Testis (tissue), 2 donors: Measurements from ENCODE around the gene ATP8B2.

Experiments used
- POLR2A ChIP-seq: fragments of 450-650 bp; IDR thresholded peaks from one replicate; pipeline ENCODE4 v1.6.1; 2017; ENCODE audit warnings: antibody characterized with exemption, mild to moderate bottlenecking, moderate library complexity
- TF ChIP-seq, protein P1 (sequence below), 3 experiments: fragments of 450-650 bp in 2 of 3; fragments of 200-600 bp in 1 of 3; sonication (generic) in 1 of 3; IDR thresholded peaks; one replicate each; pipeline ENCODE4 v1.5.1; 2016 to 2019; ENCODE audit warnings: antibody characterized with exemption in 3 of 3, mild to moderate bottlenecking in 2 of 3, moderate library complexity in 1 of 3

DNA sequence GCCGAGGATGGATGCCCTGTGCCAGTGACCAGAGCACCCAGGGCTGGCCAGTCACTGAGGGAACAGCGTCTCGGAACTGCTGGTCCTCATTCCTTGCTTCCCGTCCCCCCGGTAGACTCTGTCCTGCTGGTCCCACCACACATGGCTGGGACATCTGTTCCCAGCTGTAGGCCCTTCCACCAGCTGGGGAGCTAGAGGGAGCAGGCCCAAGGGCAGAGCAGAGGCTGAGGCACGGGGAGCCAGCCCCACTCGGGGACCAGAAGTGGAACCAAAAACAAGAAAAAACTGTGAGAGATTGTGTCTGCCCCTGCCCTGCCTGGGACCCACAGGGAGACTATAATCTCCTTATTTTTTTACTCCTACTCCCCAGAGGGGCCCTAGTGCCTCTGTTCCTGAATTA, 23.8 kb downstream of the ATP8B2 start:
- TF ChIP-seq POLR2A = no peak
- TF ChIP-seq, protein P1, sequence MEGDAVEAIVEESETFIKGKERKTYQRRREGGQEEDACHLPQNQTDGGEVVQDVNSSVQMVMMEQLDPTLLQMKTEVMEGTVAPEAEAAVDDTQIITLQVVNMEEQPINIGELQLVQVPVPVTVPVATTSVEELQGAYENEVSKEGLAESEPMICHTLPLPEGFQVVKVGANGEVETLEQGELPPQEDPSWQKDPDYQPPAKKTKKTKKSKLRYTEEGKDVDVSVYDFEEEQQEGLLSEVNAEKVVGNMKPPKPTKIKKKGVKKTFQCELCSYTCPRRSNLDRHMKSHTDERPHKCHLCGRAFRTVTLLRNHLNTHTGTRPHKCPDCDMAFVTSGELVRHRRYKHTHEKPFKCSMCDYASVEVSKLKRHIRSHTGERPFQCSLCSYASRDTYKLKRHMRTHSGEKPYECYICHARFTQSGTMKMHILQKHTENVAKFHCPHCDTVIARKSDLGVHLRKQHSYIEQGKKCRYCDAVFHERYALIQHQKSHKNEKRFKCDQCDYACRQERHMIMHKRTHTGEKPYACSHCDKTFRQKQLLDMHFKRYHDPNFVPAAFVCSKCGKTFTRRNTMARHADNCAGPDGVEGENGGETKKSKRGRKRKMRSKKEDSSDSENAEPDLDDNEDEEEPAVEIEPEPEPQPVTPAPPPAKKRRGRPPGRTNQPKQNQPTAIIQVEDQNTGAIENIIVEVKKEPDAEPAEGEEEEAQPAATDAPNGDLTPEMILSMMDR (IDR thresholded peaks at IDR 0.05) = no peak
